HUES64 (cell line): Measurements from ENCODE around the gene LRRC37A3.
"Not testable (repeated sequence)": the region's sequence is repeated elsewhere in the genome, so short reads cannot be mapped to it uniquely, and the experiment has no call there.

Source experiments
- H3K27ac ChIP-seq: 2 replicates; pipeline ENCODE4 v1.7.0; 2013; ENCODE audit warnings: low read depth, low read length, inconsistent platforms
- H3K27me3 ChIP-seq: 2 replicates; pipeline ENCODE4 v1.6.1; 2013; ENCODE audit warnings: mild to moderate bottlenecking, low read length; ENCODE audit not compliant: insufficient read depth
- H3K36me3 ChIP-seq: 2 replicates; pipeline ENCODE4 v1.6.1; 2013; ENCODE audit warnings: mild to moderate bottlenecking, low read length; ENCODE audit not compliant: insufficient read depth
- H3K4me1 ChIP-seq: 2 replicates; pipeline ENCODE4 v1.6.1; 2013; ENCODE audit warnings: mild to moderate bottlenecking, low read length, moderate library complexity; ENCODE audit not compliant: insufficient read depth
- H3K4me3 ChIP-seq: 2 replicates; pipeline ENCODE4 v1.5.1; 2013; ENCODE audit warnings: mild to moderate bottlenecking, low read length, moderate library complexity
- H3K9ac ChIP-seq: 2 replicates; pipeline ENCODE4 v1.6.1; 2013; ENCODE audit warnings: mild to moderate bottlenecking, low read depth, low read length
- H3K9me3 ChIP-seq: 2 replicates; pipeline ENCODE4 v1.6.1; 2013; ENCODE audit warnings: low read depth, low read length; ENCODE audit not compliant: insufficient read depth
- WGBS: fragments of 150-250, 120-280 bp; methylation state at CpG from one replicate; pipeline ENCODE4 v1.1.7; 2013; ENCODE audit warnings: missing lambda C conversion rate; 5-methylcytosine and 5-hydroxymethylcytosine counted together

LRRC37A3 gene

DNA sequence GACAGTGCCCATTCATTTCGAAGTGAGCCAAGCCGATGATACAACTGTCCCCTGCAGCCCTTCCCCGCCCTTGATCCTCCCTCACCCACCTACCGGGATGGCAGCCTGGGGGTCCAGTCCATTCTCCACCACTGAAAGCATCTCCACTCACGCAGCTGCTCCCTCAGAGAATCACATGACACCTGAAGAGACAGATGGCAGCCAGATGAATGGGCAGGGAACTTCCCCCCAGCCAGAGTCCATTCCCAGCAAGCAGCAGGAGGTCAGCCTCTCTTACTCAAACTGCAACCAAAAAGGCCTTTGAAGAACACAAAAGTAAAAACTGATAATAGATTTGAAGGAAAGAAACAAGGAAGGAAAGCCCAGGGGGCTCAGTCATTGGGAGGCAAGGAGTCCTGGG lies 90.2 kb downstream of the LRRC37A3 start:
- not testable (repeated sequence) for H3K27me3 ChIP-seq, H3K27ac ChIP-seq
- 77% methylated on average over 4 of the region's 5 CpGs for WGBS

DNA sequence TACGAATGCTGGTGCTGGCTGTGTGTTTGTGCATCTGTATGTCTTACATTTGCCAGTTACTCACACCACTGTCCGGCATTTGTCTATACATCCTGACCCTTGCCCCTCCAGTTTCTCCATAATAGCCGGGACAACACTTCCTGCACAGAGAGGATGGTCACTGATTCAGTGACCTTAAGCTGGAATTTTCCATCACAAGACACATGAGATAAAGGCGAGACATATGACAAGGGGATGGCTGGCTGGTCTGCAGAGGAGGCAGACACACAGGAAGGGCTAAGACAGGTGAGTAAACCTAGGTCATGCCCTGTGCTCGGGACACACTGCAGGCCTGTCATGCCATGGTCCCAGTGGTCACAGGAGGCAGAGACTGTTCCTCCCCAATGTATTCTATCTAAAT lies 100.4 kb downstream of the LRRC37A3 start:
- not testable (repeated sequence) for H3K4me3 ChIP-seq, H3K27ac ChIP-seq, H3K9ac ChIP-seq, H3K4me1 ChIP-seq, H3K27me3 ChIP-seq, H3K36me3 ChIP-seq, H3K9me3 ChIP-seq
- 95% methylated on average over 5 of the region's 5 CpGs for WGBS

More for the DNA sequence above, 90.2 kb downstream of the LRRC37A3 start:
- H3K36me3 ChIP-seq, H3K4me1 ChIP-seq, H3K4me3 ChIP-seq, H3K9ac ChIP-seq, H3K9me3 ChIP-seq: not testable (repeated sequence)

DNA sequence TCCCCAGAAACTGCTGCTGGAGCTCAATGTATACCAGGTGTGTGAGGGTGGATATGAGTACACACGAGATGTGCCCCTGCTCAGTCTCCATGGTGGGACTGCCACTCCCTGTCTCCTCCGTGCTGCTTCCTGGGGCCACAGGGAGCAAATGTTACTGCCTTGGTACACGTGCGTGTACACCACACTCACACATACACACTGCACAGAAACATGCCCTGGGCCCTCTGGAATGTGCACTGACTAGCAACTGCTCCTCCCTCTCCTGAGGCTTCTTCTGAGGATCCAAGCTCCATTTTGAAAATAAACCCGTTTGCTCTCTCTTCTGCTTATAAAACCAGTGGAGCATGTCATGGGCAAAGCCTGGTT lies 103.5 kb downstream of the LRRC37A3 start:
- not testable (repeated sequence) for H3K27ac ChIP-seq, H3K4me3 ChIP-seq, H3K9me3 ChIP-seq, H3K4me1 ChIP-seq, H3K9ac ChIP-seq, H3K27me3 ChIP-seq, H3K36me3 ChIP-seq
- WGBS, result 87% methylated on average over 5 of the region's 5 CpGs

DNA sequence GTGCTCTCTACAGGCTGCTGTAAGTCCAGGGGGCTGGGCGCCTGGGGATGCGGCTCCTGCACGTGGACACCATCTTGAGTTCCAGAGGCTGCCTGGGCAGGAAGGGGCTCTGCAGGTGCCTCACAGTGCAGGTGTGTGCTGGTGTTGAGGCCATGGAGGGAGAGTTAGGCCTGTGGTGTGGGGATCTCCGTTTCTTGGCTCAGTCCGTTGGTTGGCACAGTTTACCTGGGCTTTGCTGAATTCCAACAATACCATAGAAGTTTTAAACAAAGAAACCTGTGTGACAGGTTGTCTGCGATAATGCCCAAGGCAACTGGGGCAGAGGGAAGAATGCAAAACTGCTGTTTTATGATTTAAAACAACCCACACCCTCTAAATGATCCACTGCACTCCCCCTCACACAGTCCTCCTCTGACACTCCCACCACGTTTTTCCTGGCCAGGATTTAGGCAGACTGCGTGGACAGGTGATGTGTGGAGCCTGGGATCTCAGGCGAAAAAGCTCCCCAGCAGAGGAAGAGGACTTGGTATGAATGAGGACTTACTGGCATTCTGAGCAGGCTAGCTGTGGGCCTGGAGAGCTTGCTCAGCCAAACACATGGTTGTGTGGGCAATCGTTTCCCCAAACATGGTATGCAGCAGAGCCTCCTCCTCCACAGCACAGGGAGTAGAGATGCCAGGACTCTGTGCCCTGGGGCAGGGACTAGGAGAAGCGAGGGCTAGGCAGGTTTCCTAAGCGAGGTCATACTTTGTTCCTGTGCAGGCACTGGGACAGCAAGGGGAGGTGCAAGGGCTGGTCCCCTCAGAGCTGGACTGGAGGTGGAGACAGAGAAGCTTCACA lies 104.1 kb downstream of the LRRC37A3 start:
- not testable (repeated sequence) for H3K27ac ChIP-seq

DNA sequence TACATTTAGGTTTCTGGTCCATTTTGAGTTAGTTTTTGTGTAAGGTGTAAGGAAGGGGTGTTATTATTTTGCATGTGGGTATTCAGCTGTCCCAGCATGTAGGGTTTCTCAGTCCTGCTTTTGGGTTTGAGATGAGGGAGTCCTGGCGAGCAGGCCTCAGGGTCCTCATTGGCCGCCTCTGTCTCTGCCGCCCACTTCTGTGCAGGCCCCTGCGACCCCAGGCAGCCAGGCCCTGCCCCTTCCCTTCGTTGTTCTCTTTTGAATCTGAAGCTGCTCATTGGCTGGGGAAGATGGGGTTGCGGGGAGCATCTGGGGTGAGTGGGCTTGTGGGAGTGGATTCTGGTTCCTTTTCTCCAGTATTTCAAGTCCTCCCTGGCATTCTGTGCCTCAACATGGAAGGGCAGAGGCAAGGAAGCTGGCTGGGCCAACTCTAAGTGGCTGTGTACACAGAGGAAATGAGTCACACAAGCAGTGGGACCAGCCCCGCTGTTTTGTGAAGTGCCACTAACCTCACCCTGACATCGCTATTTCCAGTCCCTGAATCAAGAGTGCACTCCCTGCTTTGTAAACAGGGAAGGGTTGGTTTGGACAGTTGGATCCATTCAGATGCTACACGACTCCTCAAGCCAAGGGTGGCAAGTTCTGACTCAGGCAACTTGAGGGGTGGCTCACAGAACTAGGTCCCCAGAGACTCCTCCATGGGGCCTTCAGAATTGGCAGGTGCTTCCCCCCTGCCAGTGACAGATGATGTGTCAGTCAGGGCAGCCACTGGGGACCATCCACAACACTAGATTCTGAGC lies 110.9 kb downstream of the LRRC37A3 start:
- H3K4me3 ChIP-seq, H3K9ac ChIP-seq, H3K36me3 ChIP-seq, H3K27me3 ChIP-seq, H3K27ac ChIP-seq, H3K9me3 ChIP-seq, H3K4me1 ChIP-seq: not testable (repeated sequence)
- 82% methylated on average over 6 of the region's 9 CpGs for WGBS

More for the DNA sequence above, 104.1 kb downstream of the LRRC37A3 start:
- H3K36me3 ChIP-seq, H3K9ac ChIP-seq, H3K27me3 ChIP-seq, H3K4me3 ChIP-seq, H3K4me1 ChIP-seq, H3K9me3 ChIP-seq: not testable (repeated sequence)
- WGBS, result 87% methylated on average over 9 of the region's 12 CpGs
